GM19239 (cell line): ENCODE results near the gene CLEC10A.
A peak's percentile ranks its signal among the peaks of the same experiment; 100 is the strongest.
"Not testable (repeated sequence)": the region's sequence is repeated elsewhere in the genome, so short reads cannot be mapped to it uniquely, and the experiment has no call there.

Source experiments
- DNase-seq: peaks from one replicate; pipeline ENCODE4 v3.0.0; 2011; ENCODE audit warnings: low spot score; ENCODE audit not compliant: insufficient read length
- FAIRE-seq: peaks from 2 replicates; lab custom pipeline; 2011; peaks lifted over from hg19 to GRCh38; lab: Jason Lieb, UNC

Gene CLEC10A

GRCh38 chr17:7080456-7081041, 498 bp upstream of the CLEC10A start:
- DNase-seq, result no peak
- FAIRE-seq, result no peak

- DNase-seq (no peak), FAIRE-seq (no peak)
Measured at GRCh38 chr17:7078711-7079110, 1.3 kb downstream of the CLEC10A start.

GRCh38 chr17:7077911-7078546, 2.0 kb downstream of the CLEC10A start:
- DNase-seq, result no peak
- no peak for FAIRE-seq

GRCh38 chr17:7074931-7075330, 5.1 kb downstream of the CLEC10A start:
- DNase-seq (no peak), FAIRE-seq (no peak)

GRCh38 chr17:7072406-7072805, 7.6 kb downstream of the CLEC10A start:
- no peak for FAIRE-seq
- DNase-seq, result no peak

- FAIRE-seq (no peak), DNase-seq (no peak)
Measured at GRCh38 chr17:7070712-7071111, 9.3 kb downstream of the CLEC10A start.

- DNase-seq (no peak), FAIRE-seq (no peak)
Measured at GRCh38 chr17:7068268-7068667, 11.8 kb downstream of the CLEC10A start.

GRCh38 chr17:7067198-7067597, 12.9 kb downstream of the CLEC10A start:
- DNase-seq, result no peak
- FAIRE-seq, result no peak

- FAIRE-seq (no peak), DNase-seq (no peak)
Measured at GRCh38 chr17:7064261-7064660, 15.8 kb downstream of the CLEC10A start.

- DNase-seq, result no peak
- no peak for FAIRE-seq
Measured at GRCh38 chr17:7063518-7064094, 16.4 kb downstream of the CLEC10A start.

- FAIRE-seq (no peak), DNase-seq (no peak)
Measured at GRCh38 chr17:7060165-7060891, 19.7 kb downstream of the CLEC10A start.

GRCh38 chr17:7058831-7059447, 21.1 kb downstream of the CLEC10A start:
- FAIRE-seq (no peak), DNase-seq (no peak)

GRCh38 chr17:7056386-7056785, 23.7 kb downstream of the CLEC10A start:
- FAIRE-seq, result no peak
- no peak for DNase-seq

- FAIRE-seq, DNase-seq: not testable (repeated sequence)
Measured at GRCh38 chr17:7050583-7050982, 29.5 kb downstream of the CLEC10A start.

GRCh38 chr17:7048968-7049367, 31.1 kb downstream of the CLEC10A start:
- no peak for DNase-seq
- FAIRE-seq, result no peak

GRCh38 chr17:7047566-7047965, 32.5 kb downstream of the CLEC10A start:
- no peak for FAIRE-seq
- no peak for DNase-seq

- DNase-seq, FAIRE-seq: not testable (repeated sequence)
Measured at GRCh38 chr17:7046725-7047397, 33.2 kb downstream of the CLEC10A start.

GRCh38 chr17:7046127-7046724, 33.8 kb downstream of the CLEC10A start:
- peak; percentile 64 for FAIRE-seq
- no peak for DNase-seq

- DNase-seq (no peak), FAIRE-seq (peak; percentile 90)
Measured at GRCh38 chr17:7045492-7046126, 34.4 kb downstream of the CLEC10A start.
